H1 (cell line): Measurements from ENCODE around the gene PLAA. TPM values are rescaled to one million over a fixed set of nuclear protein-coding genes. Genes with fewer than 3 reads are reported as not detected.

Source experiments
- CBX8 ChIP-seq: fragments of 300-800, 300-1000 bp; sonication (generic); IDR thresholded peaks from 2 replicates; pipeline ENCODE4 v1.7.1; 2016; ENCODE audit warnings: low read depth, low read length, borderline replicate concordance
- KDM4A ChIP-seq: IDR thresholded peaks from one replicate; pipeline ENCODE4 v1.7.1; 2012; ENCODE audit warnings: low read depth, mild to moderate bottlenecking, moderate library complexity, low read length, inconsistent platforms; ENCODE audit not compliant: severe bottlenecking
- RXRA ChIP-seq: IDR thresholded peaks from 2 replicates; pipeline ENCODE4 v1.6.1; 2011; ENCODE audit warnings: low read depth, mild to moderate bottlenecking, low read length, moderate library complexity; ENCODE audit not compliant: insufficient read depth
- TEAD4 ChIP-seq: IDR thresholded peaks from 2 replicates; pipeline ENCODE4 v1.6.1; 2012; ENCODE audit warnings: low read depth, low read length, inconsistent platforms, mixed read lengths
- ZNF274 ChIP-seq: IDR thresholded peaks from 2 replicates; pipeline ENCODE4 v1.7.0; 2012; ENCODE audit warnings: low read length, borderline replicate concordance; ENCODE audit errors: extremely low read depth
- polyA plus RNA-seq, 7 experiments: library from polyadenylated mRNA; depleted of rRNA in 3 of 7; stranded (reverse) in 5 of 7; unstranded in 2 of 7; fragments of >200 nt in 5 of 7; fragments of 200-250 nt in 2 of 7; gene quantifications; 1 replicate in 5 of 7; 2 replicates in 1 of 7; 4 replicates in 1 of 7; pipeline versions ENCODE4 v1.2.1 to v1.2.3, GENCODE V29; 2011 to 2013; ENCODE audit warnings: missing spikeins in 2 of 7, mixed read lengths in 2 of 7
- total RNA-seq: library from RNA; stranded (reverse); fragmentation: NEBNext Ultra II Directional; extraction: Animal tissue kit (Norgen Biotek cat#: 25700); gene quantifications from 2 replicates; pipeline ENCODE4 v1.2.1, GENCODE V29; 2021

PLAA gene
- total and polyA plus RNA-seq, 2 of the 8 experiments (the other 6 are each of a cell fraction or from before 2014, with no cell fraction given) = 19.2 to 64.2 TPM

DNA sequence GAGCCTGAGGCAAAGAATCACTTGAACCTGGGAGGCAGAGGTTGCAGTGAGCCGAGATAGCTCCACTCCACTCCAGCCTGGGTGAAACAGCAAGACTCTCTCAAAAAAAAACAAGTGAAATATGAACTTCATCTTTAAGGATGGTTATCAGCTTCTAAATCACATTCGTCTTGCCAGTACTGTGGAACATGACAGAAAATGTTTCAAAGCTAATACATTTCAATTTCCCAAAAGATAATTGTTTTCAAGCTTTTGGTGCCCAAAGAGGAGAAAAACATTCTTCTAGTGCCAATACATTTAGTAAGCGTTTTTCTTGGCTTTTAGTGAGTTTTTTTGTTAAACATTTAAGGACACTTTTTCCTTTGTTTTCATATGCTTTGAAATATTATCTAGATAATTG is 4.8 kb upstream of the PLAA start (continued):
- no peak for TF ChIP-seq KDM4A
- TF ChIP-seq ZNF274 = no peak
- TF ChIP-seq CBX8 = no peak
- TF ChIP-seq RXRA = no peak
- TF ChIP-seq TEAD4 = no peak
- TF ChIP-seq, all 59 proteins: peak for 0
